A673 (cell line): ENCODE results near the gene PADI3. TPM values are rescaled to one million over a fixed set of nuclear protein-coding genes. Genes with fewer than 3 reads are reported as not detected.

Experiments used
- BruUV-seq: library from RNA; stranded (reverse); fragments of 400-500 nt; replicated peaks from 2 replicates; lab custom pipeline; 2021; lab: Mats Ljungman, UMichigan
- CTCF ChIA-PET: fragments of 300-600 bp; sonication (Branson Sonifier 250); formaldehyde crosslinking; loops from one replicate; lab custom pipeline; 2022; ENCODE audit warnings: antibody characterized with exemption; lab: Charles Lee
- POLR2A ChIA-PET: fragments of 300-600 bp; sonication (Branson Sonifier 250); formaldehyde crosslinking; loops from one replicate; lab custom pipeline; 2022; ENCODE audit warnings: antibody characterized with exemption; ENCODE audit not compliant: low non-redundant PET; lab: Charles Lee
- DNase-seq: peaks from one replicate; pipeline ENCODE4 v3.0.0-alpha.2; 2015; ENCODE audit warnings: low spot score
- H3K27ac ChIP-seq: fragments of 200-600 bp; sonication (generic); 2 replicates; pipeline ENCODE4 v1.5.1; 2016; ENCODE audit warnings: mixed run types, low read depth, mild to moderate bottlenecking, mixed read lengths, antibody characterized with exemption, low read length; ENCODE audit not compliant: poor library complexity, severe bottlenecking
- H3K27me3 ChIP-seq: fragments of 200-600 bp; sonication (generic); replicated peaks from 2 replicates; pipeline ENCODE4 v1.6.1; 2017; ENCODE audit warnings: mixed run types, low read depth, mild to moderate bottlenecking, mixed read lengths, antibody characterized with exemption, low read length; ENCODE audit not compliant: insufficient read depth, poor library complexity
- H3K36me3 ChIP-seq: fragments of 200-600 bp; sonication (generic); 2 replicates; pipeline ENCODE4 v1.6.1; 2016; ENCODE audit warnings: mixed run types, mild to moderate bottlenecking, mixed read lengths, antibody characterized with exemption, low read length; ENCODE audit not compliant: insufficient read depth, poor library complexity, severe bottlenecking
- H3K4me1 ChIP-seq: fragments of 200-600 bp; sonication (generic); 2 replicates; pipeline ENCODE4 v1.6.1; 2017; ENCODE audit warnings: mixed run types, mild to moderate bottlenecking, mixed read lengths, antibody characterized with exemption, low read length; ENCODE audit not compliant: insufficient read depth, poor library complexity, severe bottlenecking
- H3K4me3 ChIP-seq: fragments of 200-600 bp; sonication (generic); 2 replicates; pipeline ENCODE4 v1.5.1; 2016; ENCODE audit warnings: low read depth, mixed run types, mild to moderate bottlenecking, mixed read lengths, low read length; ENCODE audit not compliant: poor library complexity, severe bottlenecking
- H3K9me3 ChIP-seq: fragments of 200-600 bp; sonication (generic); 2 replicates; pipeline ENCODE4 v1.6.1; 2016; ENCODE audit warnings: mixed run types, low read depth, mild to moderate bottlenecking, mixed read lengths, antibody characterized with exemption, low read length; ENCODE audit not compliant: poor library complexity, severe bottlenecking
- CTCF ChIP-seq: fragments of 300-800, 200-600 bp; sonication (generic); conservative IDR thresholded peaks from 2 replicates; pipeline ENCODE4 v1.5.1; 2017; ENCODE audit warnings: low read depth, mild to moderate bottlenecking, antibody characterized with exemption, low read length, moderate library complexity, mixed read lengths
- EZH2 ChIP-seq: fragments of 200-600 bp; sonication (generic); IDR thresholded peaks from 2 replicates; pipeline ENCODE4 v1.6.1; 2017; ENCODE audit warnings: borderline replicate concordance, low read depth, mild to moderate bottlenecking, mixed read lengths, antibody characterized with exemption, low read length; ENCODE audit not compliant: poor library complexity, severe bottlenecking
- intact Hi-C: fragments of 100-400 bp; cut with micrococcal nuclease; formaldehyde crosslinking; loops from one replicate; pipeline ENCODE4 v1.10.0; 2022; ENCODE audit not compliant: unreplicated experiment
- total RNA-seq: library from RNA; stranded (reverse); gene quantifications from 2 replicates; pipeline ENCODE4 v1.2.3, GENCODE V29; 2021

Gene PADI3
- total RNA-seq, 1 experiment from 2014 or later: 0.26 TPM

DNA sequence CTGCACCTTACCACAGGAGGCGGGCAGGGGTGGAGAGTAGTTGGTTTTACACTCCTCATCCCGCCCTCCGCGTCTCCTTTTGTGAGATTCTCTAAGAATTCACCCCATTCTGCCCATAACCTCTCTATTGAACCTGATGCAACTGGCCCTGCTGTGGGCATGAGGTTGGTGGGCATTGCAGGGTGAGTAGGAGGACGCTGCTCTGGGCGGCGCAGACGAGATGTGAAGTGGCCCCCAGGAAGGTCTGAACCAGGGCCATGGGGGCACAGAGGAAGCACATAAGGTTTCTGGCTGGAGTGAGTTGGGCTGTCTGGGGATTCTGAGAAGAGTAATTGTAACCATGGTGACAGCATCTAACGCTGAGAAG lies 35.1 kb upstream of the PADI3 start:
- POLR2A ChIA-PET: no interaction called here
- Histone ChIP-seq H3K27ac (peak overlapping the region; percentile 83), H3K4me1 (peaks cover 31% of the 10 kb centered on the region), H3K36me3 (no peaks in the 10 kb centered on the region), H3K4me3 (no peak overlapping the region), H3K27me3 (no peaks in the 10 kb centered on the region), H3K9me3 (no peaks in the 10 kb centered on the region)
- intact Hi-C loops: no loop called here
- TF ChIP-seq EZH2 (no peak), CTCF (no peak)
- no peak for DNase-seq
- CTCF ChIA-PET: no interaction called here
- no TSS peak for BruUV-seq

DNA sequence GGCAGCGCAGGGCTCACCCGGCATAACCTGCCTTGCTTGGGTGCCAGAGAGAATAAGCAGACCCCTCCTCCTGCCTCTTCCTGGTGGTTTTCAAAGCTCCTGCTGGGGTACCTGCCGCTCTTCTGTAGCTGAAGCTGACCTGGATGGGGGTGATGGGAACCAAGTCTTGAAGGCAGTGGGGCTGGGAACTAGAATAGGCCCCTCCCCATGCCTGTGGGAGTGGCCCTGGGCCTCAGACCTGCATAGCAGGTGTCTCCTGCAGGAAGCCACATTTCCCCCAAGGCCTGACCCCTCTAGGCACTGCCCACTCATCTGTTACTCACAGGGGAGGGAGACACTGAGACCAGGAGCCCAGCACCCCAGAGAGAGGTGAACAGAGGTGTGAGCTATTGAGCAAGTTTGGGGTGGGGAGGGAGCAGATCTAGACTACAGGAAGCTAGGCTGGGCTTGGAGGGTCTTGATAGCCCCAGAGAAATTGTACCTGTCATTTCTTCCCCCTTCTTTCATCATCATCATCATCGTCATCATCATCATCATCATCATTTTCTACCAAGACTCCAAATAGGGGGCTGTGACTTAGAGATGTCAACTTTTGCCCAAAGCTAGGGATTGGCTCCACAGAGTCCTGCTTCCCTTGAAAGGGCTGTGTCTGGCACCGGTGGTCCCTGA lies 33.9 kb upstream of the PADI3 start:
- no peak overlapping the region for H3K4me3 ChIP-seq
- peaks cover 22% of the 10 kb centered on the region for H3K4me1 ChIP-seq
- TF ChIP-seq EZH2 (no peak), CTCF (no peak)
- ChIA-PET CTCF (no interaction called here), POLR2A (interaction anchor here (0.6 kb wide), 1 partner anchor 8 kb away, joined by 14 read pairs; no protein-coding TSS in a partner anchor)
- no peaks in the 10 kb centered on the region for H3K36me3 ChIP-seq
- no TSS peak for BruUV-seq
- no peak for DNase-seq
- no peaks in the 10 kb centered on the region for H3K9me3 ChIP-seq
- no peaks in the 10 kb centered on the region for H3K27me3 ChIP-seq
- H3K27ac ChIP-seq: no peak overlapping the region
- intact Hi-C loops: no loop called here

- CTCF ChIA-PET: no interaction called here
- H3K4me1 ChIP-seq: peaks cover 22% of the 10 kb centered on the region
- no peaks in the 10 kb centered on the region for H3K9me3 ChIP-seq
- no peak overlapping the region for H3K27ac ChIP-seq
- intact Hi-C loops: no loop called here
- H3K4me3 ChIP-seq: no peak overlapping the region
- POLR2A ChIA-PET: no interaction called here
- no peak for DNase-seq
- no peak for TF ChIP-seq EZH2
- no peak for TF ChIP-seq CTCF
- no peaks in the 10 kb centered on the region for H3K27me3 ChIP-seq
- no TSS peak for BruUV-seq
- no peaks in the 10 kb centered on the region for H3K36me3 ChIP-seq
Measured at GRCh38 chr1:17215545-17215890, 33.4 kb upstream of the PADI3 start.
